Measurements from ENCODE around the gene IFI27.

- TF ChIP-seq, protein P1, sequence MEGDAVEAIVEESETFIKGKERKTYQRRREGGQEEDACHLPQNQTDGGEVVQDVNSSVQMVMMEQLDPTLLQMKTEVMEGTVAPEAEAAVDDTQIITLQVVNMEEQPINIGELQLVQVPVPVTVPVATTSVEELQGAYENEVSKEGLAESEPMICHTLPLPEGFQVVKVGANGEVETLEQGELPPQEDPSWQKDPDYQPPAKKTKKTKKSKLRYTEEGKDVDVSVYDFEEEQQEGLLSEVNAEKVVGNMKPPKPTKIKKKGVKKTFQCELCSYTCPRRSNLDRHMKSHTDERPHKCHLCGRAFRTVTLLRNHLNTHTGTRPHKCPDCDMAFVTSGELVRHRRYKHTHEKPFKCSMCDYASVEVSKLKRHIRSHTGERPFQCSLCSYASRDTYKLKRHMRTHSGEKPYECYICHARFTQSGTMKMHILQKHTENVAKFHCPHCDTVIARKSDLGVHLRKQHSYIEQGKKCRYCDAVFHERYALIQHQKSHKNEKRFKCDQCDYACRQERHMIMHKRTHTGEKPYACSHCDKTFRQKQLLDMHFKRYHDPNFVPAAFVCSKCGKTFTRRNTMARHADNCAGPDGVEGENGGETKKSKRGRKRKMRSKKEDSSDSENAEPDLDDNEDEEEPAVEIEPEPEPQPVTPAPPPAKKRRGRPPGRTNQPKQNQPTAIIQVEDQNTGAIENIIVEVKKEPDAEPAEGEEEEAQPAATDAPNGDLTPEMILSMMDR (conservative IDR thresholded peaks at IDR 0.05; ENCODE audit: low read depth, low read length): no peak
- TF ChIP-seq EZH2phosphoT487 (IDR thresholded peaks at IDR 0.05; ENCODE audit: borderline replicate concordance, low read length) (no peak), EZH2 (IDR thresholded peaks at IDR 0.05; ENCODE audit: low read length, unreplicated experiment) (no peak)
Measured at GRCh38 chr14:94109915-94110250, 653 bp upstream of the IFI27 start.

All from PC-3 (cell line).